HUES48 (cell line): ENCODE data around the gene XPNPEP3.
A peak's percentile ranks its signal among the peaks of the same experiment; 100 is the strongest.

Experiments
- H3K27ac ChIP-seq: one replicate; pipeline ENCODE4 v1.7.0; 2013; ENCODE audit warnings: low read depth, low read length, inconsistent platforms
- H3K27me3 ChIP-seq: 2 replicates; pipeline ENCODE4 v1.6.1; 2013; ENCODE audit warnings: mild to moderate bottlenecking, low read length; ENCODE audit not compliant: control insufficient read depth, insufficient read depth
- H3K36me3 ChIP-seq: 2 replicates; pipeline ENCODE4 v1.6.1; 2013; ENCODE audit warnings: low read length; ENCODE audit not compliant: control insufficient read depth, insufficient read depth
- H3K4me1 ChIP-seq: 2 replicates; pipeline ENCODE4 v1.6.1; 2013; ENCODE audit warnings: mild to moderate bottlenecking, low read length; ENCODE audit not compliant: control insufficient read depth, insufficient read depth
- H3K4me3 ChIP-seq: 2 replicates; pipeline ENCODE4 v1.5.1; 2013; ENCODE audit warnings: mild to moderate bottlenecking, low read depth, low read length
- H3K9ac ChIP-seq: 2 replicates; pipeline ENCODE4 v1.6.1; 2013; ENCODE audit warnings: mild to moderate bottlenecking, low read depth, low read length, moderate library complexity
- H3K9me3 ChIP-seq: 2 replicates; pipeline ENCODE4 v1.6.1; 2013; ENCODE audit warnings: low read length; ENCODE audit not compliant: control insufficient read depth, insufficient read depth

The XPNPEP3 gene

DNA sequence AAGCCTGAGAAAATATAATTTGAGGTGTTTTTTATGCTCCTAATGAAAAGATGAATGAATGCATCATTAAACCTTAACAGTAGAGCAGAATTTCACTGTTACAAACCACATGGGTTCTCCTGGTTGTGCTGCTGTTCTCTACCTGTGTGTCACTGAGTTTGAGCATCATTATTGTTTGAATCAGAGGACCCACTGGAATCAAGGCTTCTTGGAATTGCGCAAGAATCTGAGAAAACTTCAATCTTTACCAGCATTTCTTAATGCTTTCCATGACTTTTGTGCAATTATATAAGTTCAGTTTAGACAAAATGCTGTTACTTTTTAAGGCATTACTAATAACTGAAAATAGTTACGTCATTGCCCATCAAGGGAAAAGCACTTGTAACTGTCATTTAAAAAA is 75.4 kb downstream of the XPNPEP3 start:
- Histone ChIP-seq H3K27ac (no peak overlapping the region), H3K27me3 (no peaks in the 10 kb centered on the region)

DNA sequence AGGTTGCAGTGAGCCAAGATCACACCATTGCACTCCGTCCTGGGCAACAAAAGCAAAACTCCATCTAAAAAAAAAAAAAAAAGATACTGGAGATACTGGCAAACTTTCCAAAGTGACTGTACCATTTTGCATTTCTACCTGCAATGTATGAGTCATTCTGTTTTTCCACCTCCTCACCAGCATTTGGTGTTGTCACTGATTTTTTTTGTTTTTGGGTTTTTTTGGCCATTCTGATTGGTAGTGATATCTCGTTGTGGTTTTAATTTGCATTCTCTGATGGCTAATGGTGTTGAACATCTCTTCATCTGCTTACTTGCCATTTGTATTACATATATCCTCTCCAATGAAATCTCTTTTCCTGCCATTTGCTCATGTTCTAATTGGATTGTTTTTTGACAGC is 82.3 kb downstream of the XPNPEP3 start:
- Histone ChIP-seq H3K9ac (no peak overlapping the region), H3K4me3 (no peak overlapping the region), H3K9me3 (no peaks in the 10 kb centered on the region), H3K27ac (no peak overlapping the region), H3K36me3 (no peaks in the 10 kb centered on the region), H3K27me3 (no peaks in the 10 kb centered on the region), H3K4me1 (no peaks in the 10 kb centered on the region)

More for the DNA sequence above, 75.4 kb downstream of the XPNPEP3 start:
- no peak overlapping the region for H3K4me3 ChIP-seq
- H3K9ac ChIP-seq: no peak overlapping the region
- H3K4me1 ChIP-seq: no peaks in the 10 kb centered on the region
- H3K9me3 ChIP-seq: no peaks in the 10 kb centered on the region; the same call in 1 of the 2 replicates
- peaks cover 17% of the 10 kb centered on the region for H3K36me3 ChIP-seq

DNA sequence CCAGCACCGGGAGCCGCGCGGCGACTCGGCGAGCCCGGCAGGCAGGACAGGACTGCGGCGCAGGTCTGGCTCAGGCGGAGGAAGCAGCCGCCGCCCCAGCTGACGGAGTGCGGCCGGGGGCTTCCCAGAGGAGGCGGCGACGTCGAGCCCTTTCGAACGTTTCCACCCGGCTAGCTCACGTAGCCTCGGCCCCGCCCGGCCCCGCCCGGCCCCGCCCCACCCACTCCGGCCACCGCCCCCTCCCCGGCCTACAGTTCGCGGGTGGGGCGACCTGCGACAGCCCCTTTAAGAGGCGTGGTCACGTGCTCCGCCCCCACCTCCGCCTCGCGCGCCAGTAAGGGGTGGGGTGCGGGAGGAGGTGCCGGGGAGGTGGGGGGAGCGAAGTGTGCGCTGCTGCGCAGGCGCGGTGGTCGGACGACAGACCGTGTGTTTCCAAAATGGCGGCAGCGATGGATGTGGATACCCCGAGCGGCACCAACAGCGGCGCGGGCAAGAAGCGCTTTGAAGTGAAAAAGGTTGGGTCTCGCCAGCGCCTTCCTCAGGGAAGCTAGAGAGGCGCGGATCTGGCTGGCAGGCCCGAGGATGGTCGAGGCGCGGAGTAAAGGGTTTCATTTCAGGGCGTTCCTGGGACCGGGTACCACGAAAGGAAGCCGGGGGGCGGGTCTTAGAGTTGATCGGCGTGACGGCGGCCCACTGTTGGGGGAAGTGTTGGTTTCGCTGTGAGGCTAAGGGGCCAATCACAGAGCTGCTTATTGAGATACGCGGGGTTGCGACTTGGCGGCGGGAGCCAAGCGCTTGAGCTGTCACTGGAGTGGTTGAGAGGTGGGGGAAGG is 94.2 kb downstream of the XPNPEP3 start, which contains the start of gene RBX1:
Gene RBX1 (plus strand): TSS at position 417 of the 833 bp plus-strand sequence. CDS start 21 bp downstream, at position 438.
- peaks cover 29% of the 10 kb centered on the region for H3K36me3 ChIP-seq
- H3K27ac ChIP-seq: peak within 1 kb of the TSS; percentile 97
- H3K9ac ChIP-seq: peak within 1 kb of the TSS; percentile 82
- peaks cover 6% of the 10 kb centered on the region; the same call in 1 of the 2 replicates for H3K4me1 ChIP-seq
- H3K9me3 ChIP-seq: no peaks in the 10 kb centered on the region
- peak within 1 kb of the TSS; percentile 96 for H3K4me3 ChIP-seq
- H3K27me3 ChIP-seq: no peaks in the 10 kb centered on the region

DNA sequence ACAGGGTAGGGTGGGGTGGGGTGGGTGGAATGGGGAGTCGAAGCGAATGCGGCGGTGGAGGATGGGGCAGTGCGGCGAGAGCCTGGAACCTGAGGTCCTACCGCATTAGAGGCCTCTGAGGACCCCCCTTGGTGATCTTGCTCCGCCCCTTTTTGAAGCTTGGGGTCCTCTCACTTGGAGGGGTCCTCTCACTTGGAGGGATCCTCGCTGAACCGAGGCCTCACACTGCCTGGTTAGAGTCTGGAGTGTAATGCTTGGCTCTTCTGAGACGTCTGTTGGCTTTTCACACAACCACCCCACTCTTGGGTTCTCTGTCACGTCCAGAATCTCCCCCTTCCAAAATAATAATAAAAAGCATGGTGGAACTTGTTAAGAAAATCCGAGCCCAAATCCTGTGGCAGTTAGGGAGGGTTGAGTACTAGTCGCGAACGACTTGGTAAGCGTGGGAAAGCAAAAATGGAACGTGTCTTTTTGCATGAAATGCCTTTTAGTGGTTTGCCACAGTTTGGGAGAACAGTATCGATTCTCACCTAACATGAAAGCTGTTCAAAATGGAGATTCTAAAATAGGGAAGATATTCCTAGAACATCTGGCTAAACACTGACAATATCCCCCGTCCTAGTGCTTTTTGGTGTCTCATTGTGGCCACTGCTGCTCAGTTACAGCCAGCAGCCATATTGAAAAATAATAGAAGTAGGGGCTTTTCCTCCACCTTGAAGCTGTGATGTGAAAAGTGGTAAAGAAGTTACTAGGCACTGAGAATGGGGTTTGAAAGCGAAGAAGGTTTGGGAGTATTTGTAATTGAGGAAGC is 95.1 kb downstream of the XPNPEP3 start:
- H3K27me3 ChIP-seq: no peaks in the 10 kb centered on the region
- peaks cover 32% of the 10 kb centered on the region for H3K36me3 ChIP-seq
- H3K27ac ChIP-seq: peak overlapping the region; percentile 73

DNA sequence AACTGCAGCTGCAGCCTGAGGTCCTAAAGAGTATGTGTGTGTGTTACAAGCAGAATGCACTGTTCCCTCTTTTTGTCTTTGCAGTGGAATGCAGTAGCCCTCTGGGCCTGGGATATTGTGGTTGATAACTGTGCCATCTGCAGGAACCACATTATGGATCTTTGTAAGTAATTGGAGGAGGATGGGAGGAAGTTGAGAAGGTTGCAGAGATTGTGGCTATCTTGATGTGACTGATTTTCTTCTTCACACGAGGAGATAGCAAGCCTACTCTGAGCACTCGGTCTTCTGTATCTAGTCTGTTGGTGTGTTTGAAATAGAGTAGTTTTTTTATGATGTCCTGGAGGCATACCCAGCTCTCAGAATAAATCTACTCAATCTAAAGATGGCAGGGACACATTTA is 96.5 kb downstream of the XPNPEP3 start:
- Histone ChIP-seq H3K27me3 (no peaks in the 10 kb centered on the region), H3K36me3 (peaks cover 32% of the 10 kb centered on the region), H3K27ac (no peak overlapping the region), H3K9ac (no peak overlapping the region), H3K9me3 (no peaks in the 10 kb centered on the region), H3K4me3 (no peak overlapping the region), H3K4me1 (peaks cover 6% of the 10 kb centered on the region; the same call in 1 of the 2 replicates)

More for the DNA sequence above, 95.1 kb downstream of the XPNPEP3 start:
- peaks cover 6% of the 10 kb centered on the region; the same call in 1 of the 2 replicates for H3K4me1 ChIP-seq
- no peaks in the 10 kb centered on the region for H3K9me3 ChIP-seq
- peak overlapping the region; percentile 96 for H3K4me3 ChIP-seq
- H3K9ac ChIP-seq: peak overlapping the region; percentile 71

DNA sequence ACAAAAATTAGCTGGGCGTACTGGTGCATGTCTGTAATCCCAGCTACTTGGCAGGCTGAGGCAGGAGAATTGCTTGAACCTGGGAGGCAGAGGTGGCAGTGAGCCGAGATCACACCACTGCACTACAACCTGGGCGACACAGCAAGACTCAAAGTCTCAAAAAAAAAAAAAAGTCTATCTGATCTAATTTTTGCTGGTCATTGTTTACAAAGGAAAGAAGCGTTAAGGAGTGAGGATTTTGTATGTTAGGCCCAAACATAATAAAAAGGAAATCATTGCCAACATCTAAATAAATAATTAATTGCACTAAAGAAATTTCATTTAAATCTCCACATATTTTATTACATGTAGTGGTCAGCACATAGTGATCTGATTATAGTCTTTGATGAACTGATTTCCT is 97.2 kb downstream of the XPNPEP3 start:
- no peaks in the 10 kb centered on the region for H3K27me3 ChIP-seq
- no peak overlapping the region for H3K9ac ChIP-seq
- H3K4me3 ChIP-seq: no peak overlapping the region
- peaks cover 6% of the 10 kb centered on the region; the same call in 1 of the 2 replicates for H3K4me1 ChIP-seq
- peaks cover 34% of the 10 kb centered on the region for H3K36me3 ChIP-seq
- no peaks in the 10 kb centered on the region for H3K9me3 ChIP-seq
- no peak overlapping the region for H3K27ac ChIP-seq

DNA sequence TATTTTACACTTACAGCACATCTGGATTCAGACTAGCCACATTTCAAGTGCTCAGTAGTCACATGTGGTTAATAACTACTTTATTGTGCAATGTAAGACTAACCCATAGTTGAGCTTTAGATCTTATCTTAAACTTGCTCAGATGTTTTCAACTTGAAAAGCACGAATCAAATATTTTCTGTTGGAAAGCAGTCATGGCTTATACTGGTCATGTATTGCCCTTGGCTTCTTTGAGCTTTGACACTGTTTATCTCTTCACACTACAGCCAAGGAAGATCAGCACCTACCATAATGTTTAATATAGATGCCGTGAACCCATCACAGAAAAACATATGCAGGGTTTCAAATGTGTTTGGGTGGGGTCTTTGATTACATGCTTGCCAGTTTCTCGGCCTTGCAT is 98.6 kb downstream of the XPNPEP3 start:
- Histone ChIP-seq H3K36me3 (peaks cover 37% of the 10 kb centered on the region), H3K9ac (no peak overlapping the region), H3K27me3 (no peaks in the 10 kb centered on the region), H3K9me3 (no peaks in the 10 kb centered on the region), H3K27ac (no peak overlapping the region), H3K4me3 (no peak overlapping the region), H3K4me1 (peaks cover 6% of the 10 kb centered on the region; the same call in 1 of the 2 replicates)

DNA sequence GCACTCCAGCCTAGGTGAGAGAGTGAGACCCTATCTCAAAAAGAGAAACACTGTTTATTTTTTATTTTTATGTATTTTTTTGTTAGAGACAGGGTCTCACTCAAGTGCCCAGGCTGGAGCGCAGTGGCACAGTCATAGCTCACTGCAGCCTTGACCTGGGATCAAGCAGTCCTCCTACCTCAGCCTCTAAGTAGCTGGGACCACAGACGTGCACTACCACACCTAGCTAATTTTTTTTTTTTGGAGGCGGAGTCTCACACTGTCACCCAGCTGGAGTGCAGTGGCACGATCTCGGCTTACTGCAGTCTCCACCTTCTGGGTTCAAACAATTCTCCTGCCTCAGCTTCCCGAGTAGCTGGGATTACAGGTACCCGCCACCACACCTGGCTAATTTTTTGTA is 100.7 kb downstream of the XPNPEP3 start:
- Histone ChIP-seq H3K9ac (no peak overlapping the region), H3K27me3 (no peaks in the 10 kb centered on the region), H3K27ac (no peak overlapping the region), H3K9me3 (no peaks in the 10 kb centered on the region), H3K36me3 (peaks cover 43% of the 10 kb centered on the region), H3K4me1 (peaks cover 2% of the 10 kb centered on the region; the same call in 1 of the 2 replicates), H3K4me3 (no peak overlapping the region)

DNA sequence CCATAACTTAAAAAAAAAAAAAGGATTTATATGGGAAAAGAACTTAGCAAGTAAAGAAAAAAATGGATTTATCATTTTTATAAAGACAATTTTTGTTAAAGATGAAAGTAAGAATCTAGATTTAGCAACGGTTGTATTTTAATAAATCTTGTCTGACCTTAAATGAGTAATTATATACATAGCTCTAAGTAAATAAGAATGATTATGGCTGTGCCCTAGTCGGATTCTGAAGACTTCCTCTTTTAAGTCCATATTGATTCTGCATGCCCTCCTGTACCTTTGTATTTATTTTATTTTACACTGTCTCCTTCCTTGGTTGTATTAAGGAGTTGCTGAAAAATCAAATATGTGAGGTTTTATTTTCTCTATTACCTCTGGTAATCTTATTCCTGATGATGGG is 101.4 kb downstream of the XPNPEP3 start:
- Histone ChIP-seq H3K27me3 (no peaks in the 10 kb centered on the region), H3K27ac (no peak overlapping the region), H3K9ac (no peak overlapping the region), H3K9me3 (no peaks in the 10 kb centered on the region), H3K4me1 (no peaks in the 10 kb centered on the region), H3K36me3 (peaks cover 46% of the 10 kb centered on the region), H3K4me3 (no peak overlapping the region)

DNA sequence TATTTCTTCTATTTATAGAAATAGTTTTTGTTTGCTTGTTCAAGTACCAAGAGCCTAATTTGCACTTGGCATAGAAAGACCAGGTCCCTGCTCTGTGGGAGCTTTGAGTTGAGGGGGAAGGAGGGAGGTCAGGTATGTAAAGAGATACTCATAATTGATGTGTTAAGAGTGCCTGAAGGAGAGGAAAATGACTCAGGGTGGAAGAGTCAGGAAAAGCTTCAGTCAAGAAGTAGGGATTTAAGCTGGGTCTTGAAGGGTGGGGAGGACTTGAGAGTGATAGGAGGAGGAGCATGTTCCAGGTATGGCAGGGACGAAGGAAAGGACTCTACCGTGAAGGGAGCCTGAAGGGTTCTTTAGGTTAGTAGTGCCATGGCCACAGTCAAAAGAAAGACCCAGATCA is 103.2 kb downstream of the XPNPEP3 start:
- H3K27ac ChIP-seq: no peak overlapping the region
- no peaks in the 10 kb centered on the region for H3K4me1 ChIP-seq
- H3K9ac ChIP-seq: no peak overlapping the region
- no peak overlapping the region for H3K4me3 ChIP-seq
- H3K27me3 ChIP-seq: no peaks in the 10 kb centered on the region
- H3K9me3 ChIP-seq: no peaks in the 10 kb centered on the region
- peaks cover 43% of the 10 kb centered on the region for H3K36me3 ChIP-seq
